SK-N-MC (cell line): ENCODE data around the gene PLEKHA6.

Source experiments
- EZH2 ChIP-seq: fragments of 200-600 bp; sonication (generic); IDR thresholded peaks from one replicate; pipeline ENCODE4 v1.6.1; 2017; ENCODE audit warnings: antibody characterized with exemption
- FOXP2 ChIP-seq: optimal IDR thresholded peaks from 2 replicates; pipeline ENCODE3; 2011; ENCODE audit warnings: mild to moderate bottlenecking, moderate library complexity; ENCODE audit not compliant: insufficient read depth; ENCODE audit errors: extremely low read length, control extremely low read depth
- POLR2AphosphoS5 ChIP-seq: IDR thresholded peaks from 2 replicates; pipeline ENCODE4 v1.6.1; 2012; ENCODE audit warnings: mild to moderate bottlenecking, low read depth, low read length, borderline replicate concordance

DNA sequence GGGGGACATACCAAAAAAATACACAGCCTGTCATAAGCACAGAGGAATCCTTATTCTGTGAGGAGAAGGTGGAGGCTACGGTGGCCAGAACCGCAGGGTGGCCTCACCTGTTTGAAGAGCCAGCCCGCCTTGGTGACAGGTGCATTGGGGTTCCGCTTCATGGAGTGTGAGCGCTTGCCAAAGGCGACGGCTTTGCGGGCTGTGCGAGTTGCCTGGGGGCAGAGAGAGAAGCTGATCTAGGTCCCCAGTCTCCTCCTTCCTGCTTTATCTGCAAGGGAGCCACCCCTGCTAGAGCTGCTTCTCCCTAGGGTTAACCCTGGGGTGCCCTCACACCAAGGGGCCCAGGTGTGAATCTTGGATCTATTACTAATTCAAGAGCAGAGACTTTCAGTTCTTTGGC, 91.6 kb downstream of the PLEKHA6 start:
- TF ChIP-seq EZH2 (no peak), POLR2AphosphoS5 (no peak), FOXP2 (no peak)
